Kidney capillary endothelial cell (primary cell): ENCODE data around the gene LUC7L.
A peak's percentile ranks its signal among the peaks of the same experiment; 100 is the strongest.
"Not testable (repeated sequence)": the region's sequence is repeated elsewhere in the genome, so short reads cannot be mapped to it uniquely, and the experiment has no call there.

ENCODE experiments used
- DNase-seq: peaks from one replicate; pipeline ENCODE4 v3.0.0-alpha.2; 2018; ENCODE audit warnings: low spot score

Gene LUC7L

GRCh38 chr16:229731-230281 lies 557 bp upstream of the LUC7L start:
- DNase-seq: no peak

DNA sequence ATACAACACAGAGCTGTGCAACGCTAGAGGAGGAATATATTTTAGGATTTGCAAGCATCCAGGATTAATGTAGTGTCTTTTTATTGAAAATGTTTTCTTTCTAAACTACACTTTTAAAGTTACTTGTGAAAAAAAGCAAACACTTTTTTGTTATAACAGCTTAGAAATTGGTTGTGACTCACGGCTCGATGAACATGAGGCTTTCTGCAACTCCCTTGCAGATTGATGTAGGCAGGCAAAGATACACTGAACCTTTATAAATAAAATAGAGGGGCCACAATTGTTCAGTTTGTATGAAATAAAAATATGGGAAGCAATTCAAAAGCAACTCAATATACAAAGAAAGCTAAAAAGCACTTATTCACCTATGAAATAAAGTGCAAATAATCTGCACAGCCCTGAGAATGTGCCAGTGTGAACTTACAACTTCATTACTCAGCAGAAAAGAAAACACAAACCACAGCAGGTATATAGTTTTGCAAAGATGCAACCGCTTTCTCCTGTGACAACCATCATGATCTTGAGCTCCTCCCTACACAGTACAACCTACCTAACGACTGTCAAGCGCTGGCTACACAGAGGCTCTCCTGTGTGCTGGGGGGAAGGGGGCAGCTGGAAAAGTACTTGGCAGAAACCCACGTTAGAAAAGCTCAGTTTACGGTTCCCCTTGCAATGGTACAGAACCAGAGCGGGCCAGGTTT lies 948 bp downstream of the LUC7L start:
- no peak for DNase-seq

DNA sequence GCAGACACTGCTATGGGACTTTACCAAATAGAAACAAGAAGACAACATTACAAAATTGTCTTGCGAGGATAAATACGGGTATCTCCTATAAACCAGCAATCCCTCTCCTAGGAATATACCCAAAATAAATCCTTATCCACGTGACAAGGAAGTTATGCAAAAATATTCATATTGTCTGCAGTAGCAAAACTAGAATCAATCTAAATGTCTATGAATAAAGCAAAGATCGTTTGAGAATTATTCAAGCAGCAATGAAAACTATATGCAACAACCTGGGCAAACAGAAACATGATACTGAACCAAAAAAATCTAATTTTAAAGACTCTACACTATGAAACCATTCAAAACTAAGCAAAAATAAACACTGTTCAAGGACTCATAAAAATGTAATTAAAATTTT lies 9.2 kb downstream of the LUC7L start:
- DNase-seq: no peak

GRCh38 chr16:212999-213398 lies 16.2 kb downstream of the LUC7L start:
- DNase-seq: no peak

- DNase-seq: not testable (repeated sequence)
Observed at GRCh38 chr16:211631-212180, 17.5 kb downstream of the LUC7L start.

DNA sequence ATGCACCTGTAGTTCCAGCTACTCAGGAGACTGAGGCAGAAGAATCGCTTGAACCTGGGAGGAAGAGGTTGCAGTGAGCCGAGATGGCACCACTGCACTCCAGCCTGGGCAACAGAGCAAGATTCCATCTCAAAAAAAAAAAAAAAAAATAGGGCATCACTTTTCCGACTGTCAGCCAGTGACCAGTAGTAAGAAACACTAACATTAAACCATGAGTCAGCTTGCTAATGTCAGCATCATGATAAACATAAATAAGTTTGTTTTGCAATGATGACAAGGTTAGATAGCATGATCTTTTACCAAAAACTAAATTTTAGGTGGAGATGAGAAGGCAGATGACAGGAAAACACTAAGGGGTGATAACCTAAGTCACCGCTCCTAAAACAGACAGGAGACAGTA lies 19.9 kb downstream of the LUC7L start:
- not testable (repeated sequence) for DNase-seq

DNA sequence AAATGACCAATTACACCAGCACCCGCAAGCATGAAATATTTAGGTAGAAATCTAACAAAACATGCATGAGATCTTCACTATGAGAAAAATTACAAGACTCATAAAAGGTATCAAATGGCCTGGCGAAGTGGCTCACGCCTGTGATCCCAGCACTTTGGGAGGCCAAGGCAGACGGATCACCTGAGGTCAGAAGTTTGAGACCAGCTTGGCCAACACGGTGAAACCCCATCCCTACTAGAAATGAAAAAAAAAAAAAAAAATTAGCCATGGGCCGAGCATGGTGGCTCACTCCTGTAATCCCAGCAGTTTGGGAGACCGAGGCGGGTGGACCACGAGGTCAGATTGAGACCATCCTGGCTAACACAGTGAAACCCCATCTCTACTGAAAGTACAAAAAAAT lies 25.2 kb downstream of the LUC7L start:
- DNase-seq: not testable (repeated sequence)

GRCh38 chr16:203246-203645 lies 26.0 kb downstream of the LUC7L start:
- no peak for DNase-seq

- no peak for DNase-seq
Observed at GRCh38 chr16:200388-200787, 28.9 kb downstream of the LUC7L start.

GRCh38 chr16:194516-194915 lies 34.7 kb downstream of the LUC7L start:
- no peak for DNase-seq

- DNase-seq: no peak
Observed at GRCh38 chr16:193441-193840, 35.8 kb downstream of the LUC7L start.

DNA sequence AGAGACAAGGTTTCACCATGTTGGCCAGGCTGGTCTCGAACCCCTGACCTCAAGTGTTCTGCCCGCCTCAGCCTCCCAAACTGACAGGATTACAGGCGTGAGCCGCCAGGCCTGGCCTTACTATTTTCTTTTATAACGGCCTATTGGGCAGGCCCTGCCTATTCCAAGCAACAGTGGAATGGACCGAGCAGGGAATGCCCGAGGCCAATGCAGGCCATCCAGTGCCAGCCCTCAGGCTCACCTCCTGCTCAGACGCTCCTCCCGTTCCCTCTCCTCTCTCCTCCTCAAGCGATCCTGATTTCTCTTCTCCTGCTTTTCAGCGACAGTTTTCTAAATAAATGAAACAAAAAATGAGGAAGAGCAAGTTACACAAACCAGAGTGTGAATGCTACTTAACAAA lies 36.6 kb downstream of the LUC7L start:
- no peak for DNase-seq

- no peak for DNase-seq
Observed at GRCh38 chr16:191831-192230, 37.4 kb downstream of the LUC7L start.

DNA sequence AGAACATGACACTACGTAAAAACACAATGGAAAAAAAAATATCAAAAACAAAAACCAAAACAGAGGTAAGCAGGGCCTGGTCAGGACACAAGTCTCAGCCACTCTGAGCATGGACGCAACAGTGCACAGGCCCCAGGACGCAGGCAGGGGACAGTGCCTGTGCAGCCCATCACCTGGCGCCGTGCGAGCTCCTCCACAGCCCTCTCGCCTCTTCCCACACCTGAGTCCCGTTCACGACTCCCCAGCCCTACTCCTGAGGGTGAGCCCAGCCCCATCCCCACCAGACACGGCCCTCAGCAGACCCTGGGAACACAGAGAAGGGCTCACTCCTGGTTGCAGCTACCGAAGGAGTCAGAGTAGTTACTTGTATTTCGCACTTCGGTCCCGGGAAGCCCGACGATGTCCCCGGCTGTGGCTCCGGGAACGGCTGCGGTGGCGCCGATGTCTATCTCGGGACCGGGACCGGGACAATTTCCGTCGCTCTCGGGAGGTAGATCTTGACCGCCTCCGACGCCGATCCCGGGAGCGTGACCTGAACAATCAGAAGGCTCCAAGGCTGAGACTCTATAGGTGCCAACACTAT lies 39.6 kb downstream of the LUC7L start:
- no peak for DNase-seq

GRCh38 chr16:188674-189073 lies 40.6 kb downstream of the LUC7L start:
- no peak for DNase-seq

DNA sequence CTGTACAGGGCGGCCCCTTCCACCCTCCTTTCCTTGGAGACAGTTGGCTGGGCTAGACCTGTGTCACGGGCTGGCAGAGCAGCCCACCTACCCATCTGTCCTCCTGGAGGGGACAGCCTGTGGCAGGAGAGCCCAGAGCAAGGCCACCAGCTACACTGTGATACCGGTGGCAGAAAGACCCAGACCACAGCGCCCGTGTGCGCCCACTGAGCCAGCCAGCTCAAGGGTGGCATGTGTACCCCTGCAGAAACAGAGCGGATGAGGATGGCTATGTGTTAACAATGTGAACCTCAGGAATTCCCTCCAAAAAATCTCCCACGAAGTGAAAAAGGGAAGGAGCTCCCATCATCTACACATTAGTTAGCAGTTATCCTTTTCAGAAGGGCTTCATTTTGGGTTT lies 41.9 kb downstream of the LUC7L start:
- DNase-seq: no peak

GRCh38 chr16:185691-186090 lies 43.6 kb downstream of the LUC7L start:
- no peak for DNase-seq

GRCh38 chr16:185213-185612 lies 44.0 kb downstream of the LUC7L start:
- no peak for DNase-seq

DNA sequence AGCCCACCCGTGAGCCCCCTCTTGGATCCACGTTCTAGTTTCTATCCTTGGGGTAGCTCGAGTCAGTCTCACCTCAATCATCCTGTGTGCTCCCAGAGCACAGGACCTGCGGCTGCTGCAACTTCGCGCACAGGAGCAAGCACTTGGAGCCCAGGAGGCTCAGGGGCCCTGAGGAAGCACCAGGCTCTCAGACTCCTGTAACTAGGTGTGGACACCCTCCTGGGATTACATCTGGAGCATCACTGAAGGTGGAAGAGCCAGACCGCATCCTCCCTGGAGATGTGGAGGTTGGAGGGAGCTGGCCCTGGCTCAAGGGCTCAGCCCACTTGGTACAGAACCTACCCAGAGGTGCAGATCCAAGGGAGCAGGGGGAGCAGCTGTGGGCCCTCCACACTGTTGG lies 46.2 kb downstream of the LUC7L start:
- DNase-seq: no peak

- no peak for DNase-seq
Observed at GRCh38 chr16:181565-182021, 47.7 kb downstream of the LUC7L start.

DNA sequence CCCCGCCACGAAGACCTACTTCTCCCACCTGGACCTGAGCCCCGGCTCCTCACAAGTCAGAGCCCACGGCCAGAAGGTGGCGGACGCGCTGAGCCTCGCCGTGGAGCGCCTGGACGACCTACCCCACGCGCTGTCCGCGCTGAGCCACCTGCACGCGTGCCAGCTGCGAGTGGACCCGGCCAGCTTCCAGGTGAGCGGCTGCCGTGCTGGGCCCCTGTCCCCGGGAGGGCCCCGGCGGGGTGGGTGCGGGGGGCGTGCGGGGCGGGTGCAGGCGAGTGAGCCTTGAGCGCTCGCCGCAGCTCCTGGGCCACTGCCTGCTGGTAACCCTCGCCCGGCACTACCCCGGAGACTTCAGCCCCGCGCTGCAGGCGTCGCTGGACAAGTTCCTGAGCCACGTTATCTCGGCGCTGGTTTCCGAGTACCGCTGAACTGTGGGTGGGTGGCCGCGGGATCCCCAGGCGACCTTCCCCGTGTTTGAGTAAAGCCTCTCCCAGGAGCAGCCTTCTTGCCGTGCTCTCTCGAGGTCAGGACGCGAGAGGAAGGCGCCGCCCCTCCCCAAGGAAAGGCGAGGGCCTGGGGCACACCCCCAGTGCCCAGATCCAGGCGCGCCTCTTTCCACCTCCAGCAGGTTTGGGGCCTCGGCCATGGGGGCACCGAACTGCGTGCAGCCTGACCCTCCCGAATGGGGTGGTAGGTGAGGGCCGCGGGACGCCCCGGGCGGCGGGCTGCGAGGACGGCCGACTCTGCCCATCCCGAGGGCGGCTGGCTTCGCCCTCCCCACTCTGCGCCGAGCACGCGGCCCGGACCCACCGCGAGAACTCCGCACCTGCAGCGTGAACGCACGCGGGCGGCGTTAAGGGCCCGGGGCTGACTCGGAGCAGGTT lies 48.3 kb downstream of the LUC7L start:
- DNase-seq: peak; percentile 40

DNA sequence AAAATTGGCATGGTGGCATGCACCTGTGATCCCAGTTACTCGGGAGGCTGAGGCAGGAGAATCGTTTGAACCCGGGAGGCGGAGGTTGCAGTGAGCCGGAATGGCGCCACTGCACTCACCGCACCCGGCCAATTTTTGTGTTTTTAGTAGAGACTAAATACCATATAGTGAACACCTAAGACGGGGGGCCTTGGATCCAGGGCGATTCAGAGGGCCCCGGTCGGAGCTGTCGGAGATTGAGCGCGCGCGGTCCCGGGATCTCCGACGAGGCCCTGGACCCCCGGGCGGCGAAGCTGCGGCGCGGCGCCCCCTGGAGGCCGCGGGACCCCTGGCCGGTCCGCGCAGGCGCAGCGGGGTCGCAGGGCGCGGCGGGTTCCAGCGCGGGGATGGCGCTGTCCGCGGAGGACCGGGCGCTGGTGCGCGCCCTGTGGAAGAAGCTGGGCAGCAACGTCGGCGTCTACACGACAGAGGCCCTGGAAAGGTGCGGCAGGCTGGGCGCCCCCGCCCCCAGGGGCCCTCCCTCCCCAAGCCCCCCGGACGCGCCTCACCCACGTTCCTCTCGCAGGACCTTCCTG lies 49.1 kb downstream of the LUC7L start, which contains the start of gene HBQ1:
HBQ1 (plus strand) TSS at position 359 of the 575 bp plus-strand sequence; CDS start at position 387, 28 bp downstream.
- DNase-seq: peak; percentile 27
